Keratinocyte (primary cell): ENCODE data around the gene CCDC150. TPM values are rescaled to one million over a fixed set of nuclear protein-coding genes. Genes with fewer than 3 reads are reported as not detected.

Experiments
- DNase-seq: peaks from one replicate; pipeline ENCODE4 v3.0.0-alpha.2; 2011; ENCODE audit warnings: low read depth, missing footprints, low spot score
- FAIRE-seq: peaks from 2 replicates; lab custom pipeline; 2011; peaks lifted over from hg19 to GRCh38; lab: Jason Lieb, UNC
- H2AFZ ChIP-seq: 2 replicates; pipeline ENCODE4 v1.6.0; 2012; ENCODE audit warnings: low read length, control low read depth, inconsistent platforms; ENCODE audit not compliant: control insufficient read depth
- H3K27ac ChIP-seq: 2 replicates; pipeline ENCODE4 v1.5.1; 2011; ENCODE audit warnings: low read length; ENCODE audit not compliant: control insufficient read depth, insufficient read depth
- H3K27me3 ChIP-seq: 3 replicates; pipeline ENCODE4 v1.6.0; 2011; ENCODE audit warnings: low read length; ENCODE audit not compliant: control insufficient read depth, insufficient read depth; ENCODE audit errors: extremely low read depth
- H3K36me3 ChIP-seq, 2 experiments: 2 replicates in 1 of 2; 3 replicates in 1 of 2; pipeline ENCODE4 v1.5.1; 2011; ENCODE audit warnings: low read length in 2 of 2, mild to moderate bottlenecking in 1 of 2; ENCODE audit not compliant: control insufficient read depth in 2 of 2, insufficient read depth in 2 of 2; ENCODE audit errors: extremely low read depth in 1 of 2
- H3K4me1 ChIP-seq: 3 replicates; pipeline ENCODE4 v1.5.1; 2011; ENCODE audit warnings: low read length; ENCODE audit not compliant: control insufficient read depth, insufficient read depth; ENCODE audit errors: extremely low read depth
- H3K4me2 ChIP-seq: 3 replicates; pipeline ENCODE4 v1.6.0; 2011; ENCODE audit warnings: low read depth, low read length; ENCODE audit not compliant: control insufficient read depth, insufficient read depth; ENCODE audit errors: extremely low read depth
- H3K4me3 ChIP-seq, 3 experiments: fragments of 200-600 bp in 1 of 3; sonication (generic) in 1 of 3; 2 replicates in 2 of 3; 3 replicates in 1 of 3; pipeline ENCODE4 v1.5.1; 2011 to 2016; ENCODE audit warnings: low read length in 3 of 3, mild to moderate bottlenecking in 3 of 3, control low read depth in 2 of 3, inconsistent platforms in 1 of 3, low read depth in 1 of 3, mixed read lengths in 1 of 3, mixed run types in 1 of 3, moderate library complexity in 1 of 3; ENCODE audit not compliant: control insufficient read depth in 2 of 3, insufficient read depth in 2 of 3; ENCODE audit errors: extremely low read depth in 1 of 3
- H3K79me2 ChIP-seq: 2 replicates; pipeline ENCODE4 v1.6.0; 2012; ENCODE audit warnings: low read length; ENCODE audit not compliant: control insufficient read depth, insufficient read depth
- H3K9ac ChIP-seq: 3 replicates; pipeline ENCODE4 v1.6.0; 2011; ENCODE audit warnings: low read length; ENCODE audit not compliant: control insufficient read depth, insufficient read depth; ENCODE audit errors: extremely low read depth
- H3K9me1 ChIP-seq: 3 replicates; pipeline ENCODE4 v1.6.0; 2011; ENCODE audit warnings: low read length; ENCODE audit not compliant: control insufficient read depth, insufficient read depth; ENCODE audit errors: extremely low read depth
- H3K9me3 ChIP-seq: 2 replicates; pipeline ENCODE4 v1.5.1; 2012; ENCODE audit warnings: low read depth, low read length; ENCODE audit not compliant: control insufficient read depth
- H4K20me1 ChIP-seq: 3 replicates; pipeline ENCODE4 v1.6.0; 2011; ENCODE audit warnings: low read length; ENCODE audit not compliant: control insufficient read depth, insufficient read depth; ENCODE audit errors: extremely low read depth
- CTCF ChIP-seq, 3 experiments: IDR thresholded peaks in 1 of 3; conservative IDR thresholded peaks in 1 of 3; optimal IDR thresholded peaks in 1 of 3; 2 replicates in 2 of 3; 3 replicates in 1 of 3; pipeline versions ENCODE3 to v1.5.1; 2011; ENCODE audit warnings: low read length in 3 of 3, mild to moderate bottlenecking in 3 of 3, moderate library complexity in 2 of 3, control low read depth in 1 of 3, inconsistent platforms in 1 of 3; ENCODE audit not compliant: insufficient read depth in 2 of 3; ENCODE audit errors: extremely low read depth in 1 of 3
- EZH2 ChIP-seq: IDR thresholded peaks from one replicate; pipeline ENCODE4 v1.6.1; 2012; ENCODE audit warnings: inconsistent platforms, mild to moderate bottlenecking, low read length, moderate library complexity
- dilution Hi-C: fragments of 300-500 bp; cut with MboI; formaldehyde crosslinking; loops from one replicate; pipeline ENCODE4 v1.7.0; 2020; ENCODE audit warnings: low sequenced_read_pairs; ENCODE audit not compliant: extremely low pct_ligation_motif_present
- polyA plus RNA-seq, 5 experiments: library from polyadenylated mRNA; depleted of rRNA in 3 of 5; stranded (reverse) in 3 of 5; stranded (forward) in 1 of 5; unstranded in 1 of 5; fragments of >200 nt; gene quantifications; 1 replicate in 1 of 5; 2 replicates in 3 of 5; 3 replicates in 1 of 5; pipeline versions ENCODE4 v1.2.1 to v1.2.3, GENCODE V29; 2011 to 2012; ENCODE audit warnings: missing spikeins in 2 of 5, low read depth in 1 of 5, low replicate concordance in 1 of 5

CCDC150 gene
- polyA plus RNA-seq, 1 donor (not counting 4 experiments of a cell fraction or from before 2014, with no cell fraction given): 5.0 TPM

- no peaks in the 10 kb centered on the region for H3K9me1 ChIP-seq
- peaks cover under 1% of the 10 kb centered on the region for H3K4me1 ChIP-seq
- H4K20me1 ChIP-seq: no peaks in the 10 kb centered on the region
- FAIRE-seq (no peak), DNase-seq (no peak)
- no peak overlapping the region for H2AFZ ChIP-seq
- H3K4me3 ChIP-seq: no peak overlapping the region
- TF ChIP-seq EZH2: no peak
- TF ChIP-seq CTCF (optimal IDR thresholded peaks at IDR 0.05 in 1 of 3, IDR thresholded peaks at IDR 0.05 in 1 of 3, conservative IDR thresholded peaks at IDR 0.05 in 1 of 3; ENCODE audit: extremely low read depth in 1 of 3, insufficient read depth in 2 of 3, low read length in 3 of 3): no peak
- H3K36me3 ChIP-seq: no peaks in the 10 kb centered on the region
- dilution Hi-C loops: no loop called here
- H3K9me3 ChIP-seq: no peaks in the 10 kb centered on the region
- no peak overlapping the region for H3K27ac ChIP-seq
- H3K79me2 ChIP-seq: no peaks in the 10 kb centered on the region
- no peak overlapping the region for H3K4me2 ChIP-seq
- no peaks in the 10 kb centered on the region for H3K27me3 ChIP-seq
- no peak overlapping the region for H3K9ac ChIP-seq
Observed at GRCh38 chr2:196613302-196613701, 26.2 kb upstream of the CCDC150 start.

GRCh38 chr2:196617430-196617829 is 22.1 kb upstream of the CCDC150 start:
- no peaks in the 10 kb centered on the region for H3K9me1 ChIP-seq
- H3K27ac ChIP-seq: no peak overlapping the region
- H2AFZ ChIP-seq: no peak overlapping the region
- DNase-seq (no peak), FAIRE-seq (no peak)
- H3K9ac ChIP-seq: no peak overlapping the region
- dilution Hi-C loops: no loop called here
- no peaks in the 10 kb centered on the region for H3K4me1 ChIP-seq
- TF ChIP-seq CTCF (optimal IDR thresholded peaks at IDR 0.05 in 1 of 3, IDR thresholded peaks at IDR 0.05 in 1 of 3, conservative IDR thresholded peaks at IDR 0.05 in 1 of 3; ENCODE audit: extremely low read depth in 1 of 3, insufficient read depth in 2 of 3, low read length in 3 of 3) (no peak), EZH2 (no peak)
- no peak overlapping the region for H3K4me3 ChIP-seq
- no peaks in the 10 kb centered on the region for H3K36me3 ChIP-seq
- no peaks in the 10 kb centered on the region for H3K79me2 ChIP-seq
- no peak overlapping the region for H3K4me2 ChIP-seq
- H4K20me1 ChIP-seq: no peaks in the 10 kb centered on the region
- H3K27me3 ChIP-seq: no peaks in the 10 kb centered on the region
- H3K9me3 ChIP-seq: no peaks in the 10 kb centered on the region
